IPS-NIHi11 (cell line): ENCODE data around the gene ZNF544.
"Not testable (repeated sequence)": the region's sequence is repeated elsewhere in the genome, so short reads cannot be mapped to it uniquely, and the experiment has no call there.

Experiments used
- DNase-seq: peaks from one replicate; pipeline ENCODE4 v3.0.0; 2012; ENCODE audit warnings: mixed read lengths, low spot score

ZNF544 gene

GRCh38 chr19:58305065-58305931 is 76.6 kb downstream of the ZNF544 start, which contains the start of gene ERVK3-1:
ERVK3-1 (plus strand) TSS chr19:58305377; CDS start chr19:58312169, 6,792 bp downstream.
- DNase-seq = peak; percentile 98

- no peak for DNase-seq
These were observed 77.2 kb downstream of the ZNF544 start for GRCh38 chr19:58305932-58306323.

GRCh38 chr19:58307736-58308135 is 79.0 kb downstream of the ZNF544 start:
- no peak for DNase-seq

GRCh38 chr19:58310685-58311084 is 82.0 kb downstream of the ZNF544 start:
- not testable (repeated sequence) for DNase-seq

GRCh38 chr19:58311345-58311865 is 82.7 kb downstream of the ZNF544 start:
- DNase-seq = no peak
